Prostate gland (tissue), 2 donors: ENCODE data around the gene C2orf74.

Source experiments
- CTCF ChIP-seq, 4 experiments: fragments of 200-600 bp in 2 of 4; fragments of 450-650 bp in 2 of 4; sonication (generic) in 2 of 4; IDR thresholded peaks; 1 replicate in 3 of 4; 2 replicates in 1 of 4; pipeline ENCODE4 v1.5.1; 2016 to 2019; ENCODE audit warnings: antibody characterized with exemption in 4 of 4, mild to moderate bottlenecking in 2 of 4, moderate library complexity in 2 of 4
- POLR2A ChIP-seq: fragments of 450-650 bp; IDR thresholded peaks from one replicate; pipeline ENCODE4 v1.6.1; 2016; ENCODE audit warnings: antibody characterized with exemption, mild to moderate bottlenecking

- no peak for TF ChIP-seq CTCF (IDR thresholded peaks at IDR 0.05)
- no peak for TF ChIP-seq POLR2A
Measured at GRCh38 chr2:61172671-61173070, 10.7 kb downstream of the C2orf74 start.
